GM19395 (cell line): ENCODE data around the gene MEGF11.

Experiments
- ATAC-seq: cut with Tn5 transposase; IDR thresholded peaks from one replicate; pipeline ENCODE4 v1.9.1; 2021; ENCODE audit warnings: mild to moderate bottlenecking, moderate library complexity; ENCODE audit not compliant: unreplicated experiment

MEGF11 gene

GRCh38 chr15:66128116-66128680 is 125.4 kb downstream of the MEGF11 start:
- ATAC-seq, result no peak

GRCh38 chr15:66126456-66126855 is 127.1 kb downstream of the MEGF11 start:
- no peak for ATAC-seq

GRCh38 chr15:66126031-66126441 is 127.5 kb downstream of the MEGF11 start:
- ATAC-seq, result no peak

- ATAC-seq, result no peak
These were observed 128.9 kb downstream of the MEGF11 start for GRCh38 chr15:66124651-66125050.

DNA sequence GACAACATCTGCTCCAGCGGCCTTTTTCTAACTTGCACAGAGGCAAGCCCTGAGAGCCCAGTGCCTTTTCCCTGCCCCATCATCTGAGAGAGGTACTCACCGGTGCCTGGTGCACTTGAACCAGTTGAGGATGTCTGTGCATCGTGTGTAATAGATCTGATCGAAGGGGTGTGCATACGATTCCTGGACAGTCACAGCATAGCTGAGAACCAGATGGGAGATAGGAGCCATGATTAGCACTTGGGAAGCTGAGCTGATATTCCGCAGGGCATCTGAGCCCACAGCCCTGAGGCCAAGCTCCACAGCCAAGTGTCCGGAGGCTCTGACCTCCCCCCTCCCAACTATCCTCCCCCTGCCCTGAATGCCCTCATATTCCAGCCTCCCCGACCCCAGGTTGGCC is 129.8 kb downstream of the MEGF11 start:
- no peak for ATAC-seq

DNA sequence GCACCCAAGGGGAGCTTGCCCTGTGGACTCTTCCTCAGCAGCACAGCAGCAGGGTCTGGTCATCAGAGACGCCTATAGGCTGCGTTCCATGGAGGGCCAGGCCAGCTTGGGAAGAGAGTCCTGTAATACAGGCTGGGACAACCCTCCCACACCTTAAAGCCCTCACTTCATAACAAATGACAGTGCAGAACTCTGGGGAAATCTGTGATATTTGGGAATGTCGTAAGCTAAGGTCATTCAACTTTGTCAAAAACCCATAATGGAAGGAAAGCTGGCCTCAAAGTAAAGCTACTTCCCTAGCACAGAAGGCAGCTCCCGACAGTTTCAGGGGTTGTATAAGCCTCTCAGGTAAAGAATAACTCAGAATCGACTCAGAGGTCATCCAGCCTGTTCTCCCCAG is 133.1 kb downstream of the MEGF11 start:
- no peak for ATAC-seq

- ATAC-seq, result no peak
These were observed 135.7 kb downstream of the MEGF11 start for GRCh38 chr15:66117841-66118240.

- ATAC-seq, result no peak
These were observed 137.9 kb downstream of the MEGF11 start for GRCh38 chr15:66115568-66116206.

GRCh38 chr15:66114863-66115425 is 138.6 kb downstream of the MEGF11 start:
- ATAC-seq, result no peak

DNA sequence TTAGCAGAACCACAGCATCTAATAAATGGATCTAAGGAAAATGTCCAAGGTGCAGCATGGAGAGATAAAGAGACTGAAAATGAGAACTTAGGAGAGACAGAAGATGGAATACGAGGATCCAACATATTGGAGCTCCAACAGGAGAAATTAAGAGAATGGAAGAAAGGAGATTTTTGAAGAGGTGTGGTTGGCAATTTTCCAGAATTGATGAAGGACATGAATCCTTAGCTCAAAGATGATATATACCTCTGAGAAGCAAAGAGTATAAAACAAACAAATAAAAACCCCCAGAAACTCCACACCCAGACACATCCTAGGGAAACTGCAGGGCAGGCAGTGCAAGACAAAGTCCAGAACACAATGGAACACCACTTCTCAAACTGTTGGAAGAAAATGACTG is 141.2 kb downstream of the MEGF11 start:
- no peak for ATAC-seq

DNA sequence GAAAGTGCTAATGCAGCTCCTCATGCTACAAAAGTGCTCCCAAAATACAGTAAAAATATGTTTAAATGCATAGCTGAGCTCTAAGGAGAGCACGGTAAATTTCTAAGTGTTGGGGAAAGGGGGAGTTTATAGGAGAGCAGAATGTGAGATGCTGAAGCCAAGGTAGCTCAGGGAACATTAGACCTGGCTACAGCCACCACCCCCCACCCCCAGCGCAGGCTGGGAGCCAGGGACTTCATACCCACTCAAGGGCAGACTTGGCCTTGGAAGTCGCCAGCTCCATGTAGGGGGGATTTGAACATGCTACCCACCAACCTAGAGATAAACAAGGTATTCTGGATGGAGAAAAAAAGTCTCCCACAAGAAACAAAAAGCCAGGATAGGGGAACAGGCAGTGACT is 142.2 kb downstream of the MEGF11 start:
- no peak for ATAC-seq

DNA sequence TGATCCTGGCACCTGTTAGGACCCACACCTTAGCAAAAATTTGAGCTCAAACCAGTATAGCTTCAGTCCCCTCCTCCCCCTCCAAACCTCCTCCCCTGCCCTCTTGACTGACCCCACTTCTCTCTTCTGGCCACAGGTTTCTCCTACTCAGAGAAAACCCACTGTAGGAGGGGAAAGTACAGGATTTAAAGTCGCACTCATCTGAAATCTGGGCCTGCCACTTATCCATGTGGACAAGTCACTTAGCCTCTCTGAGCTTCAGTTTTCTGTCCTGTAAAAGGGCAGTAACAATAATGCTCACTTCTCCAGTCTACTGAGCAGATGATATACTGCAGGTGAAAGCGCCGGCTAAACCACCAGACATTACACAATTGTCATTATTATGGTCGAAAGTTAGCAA is 142.7 kb downstream of the MEGF11 start:
- ATAC-seq, result no peak

GRCh38 chr15:66109826-66110225 is 143.7 kb downstream of the MEGF11 start:
- no peak for ATAC-seq

DNA sequence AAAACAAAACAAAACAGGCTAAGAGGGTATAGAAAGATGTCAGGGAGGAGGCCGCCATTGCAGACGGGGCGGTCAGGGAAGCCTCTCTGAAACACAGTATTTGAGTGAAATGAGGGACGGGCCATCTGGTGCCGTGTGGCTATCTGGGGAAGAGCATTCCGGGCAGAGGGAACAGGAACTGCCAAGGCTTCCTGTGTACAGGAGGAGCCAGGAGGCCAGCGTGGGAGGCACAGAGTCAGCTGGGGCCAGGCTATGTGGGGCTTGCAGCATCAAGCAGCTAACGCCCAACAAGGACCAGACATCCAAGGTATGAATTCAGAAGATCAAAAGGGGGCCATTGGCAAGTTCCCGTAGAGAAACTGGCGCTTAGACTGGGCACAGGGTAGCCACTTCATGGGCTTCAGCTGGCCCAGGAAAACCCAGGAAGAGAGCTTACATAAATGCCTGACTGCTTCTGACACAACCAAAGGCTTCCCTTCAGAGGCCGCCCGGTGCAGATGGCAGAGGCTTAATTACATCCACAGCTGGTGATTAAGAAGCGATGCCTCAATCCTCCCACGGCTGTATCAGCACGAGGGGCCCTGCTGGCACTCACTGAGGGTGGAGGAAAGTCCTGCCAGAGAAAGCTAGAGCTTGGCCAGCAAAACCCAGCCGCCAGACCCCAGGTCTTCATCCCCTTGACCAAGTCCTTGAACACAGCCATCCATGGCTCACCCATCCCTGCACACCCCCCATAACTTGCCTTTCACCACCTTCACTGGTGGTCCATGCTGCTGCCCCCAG is 144.9 kb downstream of the MEGF11 start:
- ATAC-seq, result no peak

GRCh38 chr15:66107070-66107469 is 146.5 kb downstream of the MEGF11 start:
- ATAC-seq, result no peak

DNA sequence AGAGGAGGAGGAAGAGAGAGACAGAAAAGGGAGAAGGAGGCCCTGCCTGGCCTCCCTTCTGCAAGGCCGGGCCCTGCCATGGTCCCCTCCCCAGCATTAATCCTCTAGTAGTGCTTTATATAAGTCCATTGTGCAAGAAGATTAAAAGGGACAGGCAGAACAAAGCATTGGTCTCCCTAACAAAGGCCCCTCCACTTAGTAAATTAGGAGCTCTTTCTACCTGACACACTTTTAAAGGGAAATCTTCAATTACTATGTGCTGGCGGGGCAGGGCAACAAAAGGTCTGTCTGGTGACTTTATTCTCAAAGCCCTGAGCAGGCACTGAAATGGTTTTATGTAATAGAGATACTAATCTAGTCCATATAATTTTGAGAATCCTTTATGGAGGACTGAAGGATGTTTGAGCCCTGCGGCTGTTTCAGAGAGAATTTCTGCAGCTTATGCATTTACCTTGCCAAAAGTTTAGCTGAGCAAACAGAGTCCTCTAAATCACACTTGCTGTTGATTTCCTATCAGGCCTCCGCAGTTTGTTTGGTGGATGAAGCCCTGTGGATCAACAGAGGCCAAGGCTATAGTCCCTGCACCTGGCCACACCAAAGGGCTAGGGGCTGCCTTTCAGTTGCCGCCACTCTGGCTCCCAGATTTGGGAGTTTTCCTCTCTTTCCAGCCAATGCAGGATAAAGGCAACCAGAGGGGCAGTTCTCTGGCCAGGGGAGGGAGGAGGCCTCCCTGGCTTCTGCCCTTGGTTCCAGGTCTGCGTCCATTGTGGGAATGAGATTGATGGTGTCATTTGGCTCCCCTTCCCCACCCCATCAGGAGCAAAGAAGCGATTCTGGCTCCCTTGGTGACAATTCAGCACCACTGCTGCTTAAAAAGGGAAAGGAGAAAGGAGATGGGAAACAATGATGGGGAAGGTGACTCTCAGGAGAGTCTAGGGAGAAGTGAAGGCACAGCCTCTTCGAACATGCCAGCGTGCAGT is 148.0 kb downstream of the MEGF11 start:
- no peak for ATAC-seq

- no peak for ATAC-seq
These were observed 150.3 kb downstream of the MEGF11 start for GRCh38 chr15:66103293-66103590.

DNA sequence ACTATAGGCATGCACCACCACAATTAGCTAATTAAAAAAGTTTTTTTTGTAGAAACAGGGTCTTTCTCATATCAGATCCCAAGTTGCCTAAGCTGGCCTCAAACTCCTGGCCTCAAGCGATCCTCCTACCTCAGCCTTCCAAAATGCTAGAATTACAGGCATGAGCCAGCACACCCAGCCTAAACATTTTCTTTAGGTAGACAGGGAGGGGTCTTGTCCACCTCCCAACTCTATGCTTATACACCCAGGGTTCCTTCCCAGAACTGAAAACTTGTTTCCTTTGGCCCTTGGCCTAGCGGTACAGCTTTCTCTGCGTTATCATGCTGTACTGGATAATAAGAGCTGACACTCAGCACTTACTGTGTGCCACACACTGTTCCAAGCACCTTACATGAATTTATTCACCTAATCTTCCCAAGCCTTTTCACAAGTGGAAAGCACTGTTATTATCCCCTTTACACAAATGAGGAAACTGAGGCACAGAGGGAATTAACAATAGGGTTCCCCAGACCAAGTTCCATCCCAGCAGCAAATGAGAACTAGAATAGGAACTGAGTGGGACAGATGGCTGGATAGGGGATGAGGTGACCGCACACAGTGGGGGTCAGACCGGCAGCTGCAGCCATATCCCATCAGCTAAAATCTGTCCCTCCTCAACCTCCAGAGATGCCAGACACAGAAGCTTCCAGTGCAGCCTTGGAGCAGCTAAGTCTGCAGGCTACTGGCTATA is 150.8 kb downstream of the MEGF11 start:
- ATAC-seq, result no peak

DNA sequence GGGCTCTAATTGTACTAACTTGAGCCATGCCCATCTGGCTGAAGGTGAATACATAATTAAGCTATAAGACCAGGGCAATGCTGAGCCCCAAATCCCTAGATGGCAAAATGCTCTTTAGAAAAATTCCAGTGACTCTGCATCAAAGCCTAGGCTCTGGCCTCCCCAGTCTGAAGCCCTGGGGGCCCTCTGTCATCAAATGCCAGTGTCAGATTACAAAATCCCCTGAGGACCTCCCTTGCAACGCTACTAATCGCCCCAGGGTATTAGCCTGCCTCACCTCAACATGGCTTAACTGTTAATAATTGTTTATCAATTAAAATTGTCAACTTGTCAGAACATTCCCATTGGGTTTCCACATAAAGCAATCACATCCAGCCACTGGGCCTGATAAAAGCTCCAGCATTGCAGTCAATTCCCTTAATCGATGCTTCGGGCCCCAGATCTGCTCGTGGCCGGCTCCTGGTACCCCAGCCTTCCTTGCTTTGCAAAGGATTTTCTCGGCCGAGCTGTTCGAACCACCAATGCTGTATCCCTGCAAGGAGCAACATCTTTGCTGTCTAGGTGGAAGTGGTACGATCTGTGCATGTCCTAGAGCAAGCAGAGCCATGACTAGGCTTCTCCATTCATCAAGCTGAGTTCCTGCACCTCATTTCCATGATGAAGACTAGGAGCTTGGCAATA is 151.7 kb downstream of the MEGF11 start:
- ATAC-seq, result no peak

- ATAC-seq, result no peak
These were observed 152.8 kb downstream of the MEGF11 start for GRCh38 chr15:66100761-66101160.
